Progenitor cell of endocrine pancreas (in vitro differentiated cells): ENCODE data around the gene CACNA2D2. TPM values are rescaled to one million over a fixed set of nuclear protein-coding genes. Genes with fewer than 3 reads are reported as not detected.

Experiments used
- DNase-seq: peaks from one replicate; pipeline ENCODE4 v3.0.0; 2021; ENCODE audit warnings: low spot score; ENCODE audit not compliant: unreplicated experiment
- H3K27ac Mint-ChIP-seq: 2 replicates; pipeline ENCODE4 v1.8.0; 2021; ENCODE audit warnings: mild to moderate bottlenecking, moderate library complexity, mixed read lengths
- H3K27me3 Mint-ChIP-seq: 2 replicates; pipeline ENCODE4 v1.8.0; 2021; ENCODE audit warnings: mixed read lengths
- H3K36me3 Mint-ChIP-seq: 2 replicates; pipeline ENCODE4 v1.8.0; 2022; ENCODE audit warnings: mixed read lengths; ENCODE audit not compliant: insufficient read depth
- H3K4me1 Mint-ChIP-seq: 2 replicates; pipeline ENCODE4 v1.8.0; 2021; ENCODE audit warnings: low read depth, mixed read lengths
- H3K4me3 Mint-ChIP-seq: 2 replicates; pipeline ENCODE4 v1.8.0; 2021; ENCODE audit warnings: low read depth, mild to moderate bottlenecking, moderate library complexity, mixed read lengths
- H3K9me3 Mint-ChIP-seq: 2 replicates; pipeline ENCODE4 v1.8.0; 2021; ENCODE audit warnings: low read depth, mixed read lengths
- total RNA-seq: library from RNA; stranded (reverse); gene quantifications from 2 replicates; pipeline ENCODE4 v1.2.1, GENCODE V29; 2021
- TF ChIP-seq, protein P1 (sequence below): fragments of 200-600 bp; sonication (generic); IDR thresholded peaks from one replicate; pipeline ENCODE4 v1.5.0; 2021; ENCODE audit warnings: antibody characterized with exemption, mild to moderate bottlenecking; ENCODE audit not compliant: unreplicated experiment

CACNA2D2 gene
- total RNA-seq, 1 donor from 2014 or later, result 6.9 TPM

DNA sequence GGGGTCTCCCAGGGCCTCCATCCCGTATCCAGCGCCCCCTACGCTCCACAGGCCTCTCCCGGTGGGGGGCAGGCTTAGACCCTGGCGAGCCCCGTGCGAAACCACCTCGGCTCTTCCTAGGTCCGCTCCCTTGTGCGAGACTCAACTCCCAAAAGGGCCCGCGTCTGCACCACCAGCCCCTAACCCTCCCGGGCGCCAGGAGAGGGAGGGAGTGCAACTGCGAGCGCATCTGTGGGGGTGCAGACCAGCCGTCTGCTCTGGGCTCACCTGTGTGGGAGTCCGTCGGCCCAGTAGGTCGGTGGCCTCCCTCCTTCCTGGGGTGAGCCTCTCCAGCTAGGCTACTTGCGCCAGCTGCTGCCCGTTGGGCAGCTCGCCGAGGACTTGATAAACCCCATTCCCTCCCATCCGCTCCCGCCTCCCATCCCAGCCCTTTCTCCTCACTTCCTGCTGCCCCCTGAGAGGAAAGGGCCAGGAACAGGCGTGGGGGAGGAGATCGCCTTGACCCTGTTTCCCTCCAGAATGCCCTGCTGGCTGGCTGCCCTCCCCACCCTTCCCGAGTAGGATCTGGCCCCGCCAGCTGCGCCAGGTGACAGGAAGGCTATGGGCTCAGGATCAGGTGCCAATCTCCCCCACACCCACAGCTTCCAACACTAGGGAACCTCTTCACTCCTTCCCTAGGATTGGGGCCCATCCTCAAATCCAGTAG is 180.9 kb downstream of the CACNA2D2 start, which contains the start of gene HYAL2:
Gene HYAL2, minus strand, starts transcription at position 360 of the 706 bp plus-strand sequence. CDS start 2,256 bp downstream, outside the sequence.
- Mint-ChIP-seq H3K4me3 (peak within 1 kb of the TSS; percentile 82), H3K27ac (peak within 1 kb of the TSS; percentile 100), H3K9me3 (no peaks in the 10 kb centered on the region), H3K27me3 (no peaks in the 10 kb centered on the region), H3K4me1 (peaks cover 30% of the 10 kb centered on the region), H3K36me3 (peaks cover 15% of the 10 kb centered on the region)
- no peak for DNase-seq
- TF ChIP-seq, protein P1, sequence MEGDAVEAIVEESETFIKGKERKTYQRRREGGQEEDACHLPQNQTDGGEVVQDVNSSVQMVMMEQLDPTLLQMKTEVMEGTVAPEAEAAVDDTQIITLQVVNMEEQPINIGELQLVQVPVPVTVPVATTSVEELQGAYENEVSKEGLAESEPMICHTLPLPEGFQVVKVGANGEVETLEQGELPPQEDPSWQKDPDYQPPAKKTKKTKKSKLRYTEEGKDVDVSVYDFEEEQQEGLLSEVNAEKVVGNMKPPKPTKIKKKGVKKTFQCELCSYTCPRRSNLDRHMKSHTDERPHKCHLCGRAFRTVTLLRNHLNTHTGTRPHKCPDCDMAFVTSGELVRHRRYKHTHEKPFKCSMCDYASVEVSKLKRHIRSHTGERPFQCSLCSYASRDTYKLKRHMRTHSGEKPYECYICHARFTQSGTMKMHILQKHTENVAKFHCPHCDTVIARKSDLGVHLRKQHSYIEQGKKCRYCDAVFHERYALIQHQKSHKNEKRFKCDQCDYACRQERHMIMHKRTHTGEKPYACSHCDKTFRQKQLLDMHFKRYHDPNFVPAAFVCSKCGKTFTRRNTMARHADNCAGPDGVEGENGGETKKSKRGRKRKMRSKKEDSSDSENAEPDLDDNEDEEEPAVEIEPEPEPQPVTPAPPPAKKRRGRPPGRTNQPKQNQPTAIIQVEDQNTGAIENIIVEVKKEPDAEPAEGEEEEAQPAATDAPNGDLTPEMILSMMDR, result no peak

DNA sequence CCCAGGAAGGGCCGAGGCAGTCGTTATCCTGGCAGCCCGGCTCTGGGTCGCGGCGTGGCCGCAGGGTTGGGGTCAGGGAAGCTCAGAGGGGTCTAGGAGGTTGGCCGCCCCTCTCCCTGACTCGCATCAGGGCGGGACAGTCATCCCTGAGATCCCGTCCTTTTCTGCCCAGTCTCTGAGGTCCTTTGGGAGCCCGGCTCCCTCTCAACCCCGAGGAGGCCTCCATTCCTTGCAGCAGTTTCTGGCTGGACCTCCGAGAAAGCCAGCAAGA is 181.4 kb downstream of the CACNA2D2 start:
- no peak for DNase-seq
- Mint-ChIP-seq H3K27ac (peak overlapping the region; percentile 100), H3K27me3 (no peaks in the 10 kb centered on the region), H3K4me1 (peaks cover 30% of the 10 kb centered on the region), H3K36me3 (peaks cover 15% of the 10 kb centered on the region), H3K9me3 (no peaks in the 10 kb centered on the region), H3K4me3 (peak overlapping the region; percentile 82)
- TF ChIP-seq, protein P1, result no peak

GRCh38 chr3:50321336-50322114 is 181.9 kb downstream of the CACNA2D2 start:
- Mint-ChIP-seq H3K4me3 (peak overlapping the region; percentile 82), H3K27me3 (no peaks in the 10 kb centered on the region), H3K27ac (peak overlapping the region; percentile 100), H3K4me1 (peaks cover 29% of the 10 kb centered on the region), H3K9me3 (no peaks in the 10 kb centered on the region), H3K36me3 (peaks cover 17% of the 10 kb centered on the region)
- DNase-seq, result peak; percentile 77
- TF ChIP-seq, protein P1, result peak; percentile 69

- H3K4me1 Mint-ChIP-seq, result peaks cover 32% of the 10 kb centered on the region
- peak; percentile 73 for DNase-seq
- peak overlapping the region; percentile 97 for H3K27ac Mint-ChIP-seq
- H3K4me3 Mint-ChIP-seq, result peak overlapping the region; percentile 90
- H3K36me3 Mint-ChIP-seq, result peaks cover 20% of the 10 kb centered on the region
- no peaks in the 10 kb centered on the region for H3K27me3 Mint-ChIP-seq
- TF ChIP-seq, protein P1, result no peak
- no peaks in the 10 kb centered on the region for H3K9me3 Mint-ChIP-seq
Observed at GRCh38 chr3:50320853-50321335, 182.5 kb downstream of the CACNA2D2 start.

GRCh38 chr3:50319894-50320625 is 183.4 kb downstream of the CACNA2D2 start:
- TF ChIP-seq, protein P1, result no peak
- H3K36me3 Mint-ChIP-seq, result peaks cover 23% of the 10 kb centered on the region
- peak overlapping the region; percentile 97 for H3K27ac Mint-ChIP-seq
- no peak for DNase-seq
- peaks cover 33% of the 10 kb centered on the region for H3K4me1 Mint-ChIP-seq
- peak overlapping the region; percentile 90 for H3K4me3 Mint-ChIP-seq
- H3K9me3 Mint-ChIP-seq, result no peaks in the 10 kb centered on the region
- no peaks in the 10 kb centered on the region for H3K27me3 Mint-ChIP-seq
